SK-N-SH (cell line): Measurements from ENCODE around the gene INSYN2B. TPM values are rescaled to one million over a fixed set of nuclear protein-coding genes. Genes with fewer than 3 reads are reported as not detected.

Experiments used
- CTCF ChIA-PET: fragments of 300-600, 350-600 bp; formaldehyde crosslinking; extraction: SDS; loops from one replicate; lab custom pipeline; 2021; lab: Yijun Ruan, JAX
- POLR2A ChIA-PET: fragments of 350-600 bp; sonication (Branson Sonifier 250); formaldehyde crosslinking; extraction: SDS; loops from one replicate; lab custom pipeline; 2020; ENCODE audit warnings: antibody characterized with exemption, inconsistent platforms; lab: Yijun Ruan, JAX
- DNase-seq: peaks from one replicate; pipeline ENCODE4 v3.0.0; 2012
- H2AFZ ChIP-seq: fragments of 200-600 bp; sonication (generic); 2 replicates; pipeline ENCODE4 v1.8.1; 2016; ENCODE audit warnings: antibody characterized with exemption, mild to moderate bottlenecking, low read depth
- H3F3A ChIP-seq: fragments of 200-600 bp; sonication (generic); replicated peaks from 2 replicates; pipeline ENCODE3; 2016; ENCODE audit warnings: antibody characterized with exemption, mild to moderate bottlenecking; ENCODE audit not compliant: insufficient read depth
- H3K27ac ChIP-seq, 2 experiments: fragments of 200-500 bp in 1 of 2; fragments of 200-600 bp in 1 of 2; sonication (Bioruptor generic) in 1 of 2; sonication (generic), shearing (Covaris generic) in 1 of 2; 2 replicates each; pipeline versions ENCODE4 v1.5.1 to v1.6.1; 2014 to 2016; ENCODE audit warnings: low read depth in 2 of 2, inconsistent platforms in 1 of 2, low read length in 1 of 2, mild to moderate bottlenecking in 1 of 2, mixed read lengths in 1 of 2
- H3K27me3 ChIP-seq: fragments of 200-600 bp; sonication (generic), shearing (Covaris generic); 2 replicates; pipeline ENCODE4 v1.6.1; 2016; ENCODE audit warnings: mixed run types; ENCODE audit not compliant: insufficient read depth
- H3K36me3 ChIP-seq, 2 experiments: fragments of 200-500 bp in 1 of 2; fragments of 200-600 bp in 1 of 2; sonication (Bioruptor generic) in 1 of 2; sonication (generic) in 1 of 2; replicated peaks in 1 of 2; 2 replicates each; pipeline versions ENCODE3 to v1.5.1; 2014 to 2016; ENCODE audit warnings: low read length in 1 of 2, mild to moderate bottlenecking in 1 of 2; ENCODE audit not compliant: insufficient read depth in 2 of 2, control insufficient read depth in 1 of 2
- H3K4me1 ChIP-seq, 2 experiments: fragments of 200-500 bp in 1 of 2; fragments of 200-600 bp in 1 of 2; sonication (Bioruptor generic) in 1 of 2; sonication (generic), shearing (Covaris generic) in 1 of 2; 2 replicates each; pipeline versions ENCODE4 v1.5.1 to v1.6.1; 2014 to 2016; ENCODE audit warnings: low read depth in 1 of 2, low read length in 1 of 2, mixed run types in 1 of 2; ENCODE audit not compliant: insufficient read depth in 2 of 2, control insufficient read depth in 1 of 2
- H3K4me2 ChIP-seq: fragments of 200-600 bp; sonication (generic), shearing (Covaris generic); 2 replicates; pipeline ENCODE4 v1.6.1; 2017; ENCODE audit warnings: mixed run types
- H3K4me3 ChIP-seq, 2 experiments: fragments of 200-500 bp in 1 of 2; fragments of 200-600 bp in 1 of 2; sonication (Bioruptor generic) in 1 of 2; sonication (generic), shearing (Covaris generic) in 1 of 2; 2 replicates each; pipeline versions ENCODE4 v1.5.1 to v1.8.1; 2014 to 2016; ENCODE audit warnings: low read depth in 2 of 2, inconsistent platforms in 1 of 2, low read length in 1 of 2, mild to moderate bottlenecking in 1 of 2, mixed read lengths in 1 of 2, moderate library complexity in 1 of 2
- H3K79me2 ChIP-seq: fragments of 200-600 bp; sonication (generic); 2 replicates; pipeline ENCODE4 v1.8.1; 2017; ENCODE audit warnings: mild to moderate bottlenecking; ENCODE audit not compliant: insufficient read depth
- H3K9ac ChIP-seq: fragments of 200-600 bp; sonication (generic); 2 replicates; pipeline ENCODE4 v1.6.1; 2017; ENCODE audit warnings: mixed run types
- H3K9me2 ChIP-seq: fragments of 200-600 bp; sonication (generic); 2 replicates; pipeline ENCODE4 v1.6.1; 2017; ENCODE audit warnings: mixed run types
- H3K9me3 ChIP-seq: fragments of 200-600 bp; sonication (generic); 2 replicates; pipeline ENCODE4 v1.6.1; 2017; ENCODE audit warnings: mixed run types, mild to moderate bottlenecking, moderate library complexity
- H4K20me1 ChIP-seq: fragments of 200-600 bp; sonication (generic); 2 replicates; pipeline ENCODE4 v1.6.1; 2017; ENCODE audit warnings: mild to moderate bottlenecking, mixed run types; ENCODE audit not compliant: insufficient read depth
- CHD2 ChIP-seq: fragments of 150-350 bp; IDR thresholded peaks from 2 replicates; pipeline ENCODE4 v1.6.1; 2018; ENCODE audit warnings: low read length; ENCODE audit not compliant: partially characterized antibody
- CTCF ChIP-seq: fragments of 200-600 bp; sonication (generic); IDR thresholded peaks from 2 replicates; pipeline ENCODE4 v1.6.1; 2017; ENCODE audit warnings: antibody characterized with exemption, mild to moderate bottlenecking, moderate library complexity
- EP300 ChIP-seq, 2 experiments: IDR thresholded peaks; 2 replicates each; pipeline versions ENCODE4 v1.4.0 to v1.6.1; 2012; ENCODE audit warnings: borderline replicate concordance in 1 of 2, low read depth in 1 of 2, low read length in 1 of 2
- FOSL2 ChIP-seq: IDR thresholded peaks from 2 replicates; pipeline ENCODE4 v1.4.0; 2012; ENCODE audit warnings: low read depth, mild to moderate bottlenecking, moderate library complexity, borderline replicate concordance
- GATA2 ChIP-seq: sonication (generic); formaldehyde crosslinking; IDR thresholded peaks from 2 replicates; pipeline ENCODE4 v1.5.0; 2020; ENCODE audit warnings: mild to moderate bottlenecking, missing genetic modification reagents
- IRF3 ChIP-seq: fragments of 150-350 bp; IDR thresholded peaks from 2 replicates; pipeline ENCODE4 v1.6.1; 2016; ENCODE audit warnings: mild to moderate bottlenecking, low read depth, low read length
- NFIC ChIP-seq: IDR thresholded peaks from 2 replicates; pipeline ENCODE4 v1.4.0; 2012; ENCODE audit warnings: borderline replicate concordance
- NRF1 ChIP-seq: IDR thresholded peaks from 2 replicates; pipeline ENCODE4 v1.6.1; 2012; ENCODE audit warnings: low read depth, mild to moderate bottlenecking, low read length
- RAD21 ChIP-seq: IDR thresholded peaks from 2 replicates; pipeline ENCODE4 v1.6.1; 2012; ENCODE audit warnings: mild to moderate bottlenecking, low read length
- RCOR1 ChIP-seq: fragments of 150-350 bp; IDR thresholded peaks from 2 replicates; pipeline ENCODE4 v1.6.1; 2017; ENCODE audit warnings: antibody characterized with exemption, low read length
- RXRA ChIP-seq: IDR thresholded peaks from 2 replicates; pipeline ENCODE4 v1.4.0; 2012; ENCODE audit warnings: low read depth, mild to moderate bottlenecking, borderline replicate concordance
- SIN3A ChIP-seq: IDR thresholded peaks from 2 replicates; pipeline ENCODE4 v1.6.1; 2012; ENCODE audit warnings: low read depth, mild to moderate bottlenecking, low read length, moderate library complexity, borderline replicate concordance
- SMC3 ChIP-seq: IDR thresholded peaks from 2 replicates; pipeline ENCODE4 v1.6.1; 2012; ENCODE audit warnings: low read depth, low read length, improper control_type of control experiment
- TCF12 ChIP-seq: IDR thresholded peaks from 2 replicates; pipeline ENCODE4 v1.4.0; 2012
- TEAD4 ChIP-seq: IDR thresholded peaks from 2 replicates; pipeline ENCODE4 v1.4.0; 2012; ENCODE audit warnings: mild to moderate bottlenecking, borderline replicate concordance; ENCODE audit not compliant: insufficient read depth
- USF1 ChIP-seq: IDR thresholded peaks from 2 replicates; pipeline ENCODE4 v1.4.0; 2012; ENCODE audit warnings: low read depth, borderline replicate concordance
- USF2 ChIP-seq: fragments of 150-350 bp; IDR thresholded peaks from 2 replicates; pipeline ENCODE4 v1.6.1; 2017; ENCODE audit warnings: antibody characterized with exemption, low read length, low read depth, borderline replicate concordance
- WGBS: methylation state at CpG from one replicate; pipeline ENCODE4 v1.1.6; 2017; ENCODE audit warnings: low lambda C conversion rate; 5-methylcytosine and 5-hydroxymethylcytosine counted together
- polyA plus RNA-seq, 3 experiments: library from polyadenylated mRNA; depleted of rRNA; stranded (reverse); fragments of >200 nt; gene quantifications; 2 replicates each; pipeline ENCODE4 v1.2.3, GENCODE V29; 2012

Gene INSYN2B
- polyA plus RNA-seq, 1 of the 3 experiments (the other 2 are of a cell fraction), result 9.2 TPM

GRCh38 chr5:169847519-169847918 lies 132.8 kb downstream of the INSYN2B start:
- H2AFZ ChIP-seq, result no peak overlapping the region
- 86% methylated on average over 1 of the region's 1 CpG for WGBS
- H3K79me2 ChIP-seq, result no peaks in the 10 kb centered on the region
- CTCF ChIA-PET, result interaction anchor here (1.2 to 1.4 kb wide), 2 partner anchors 17 to 133 kb away, joined by 3 read pairs; no protein-coding TSS in a partner anchor
- H3K4me2 ChIP-seq, result no peak overlapping the region
- no peaks in the 10 kb centered on the region for H3F3A ChIP-seq
- no peak overlapping the region for H3K9ac ChIP-seq
- no peak overlapping the region for H3K4me3 ChIP-seq
- TF ChIP-seq TEAD4, result no peak
- no peak for TF ChIP-seq USF2
- no peak for TF ChIP-seq SIN3A
- no peak for TF ChIP-seq RCOR1
- TF ChIP-seq USF1, result no peak
- TF ChIP-seq SMC3, result no peak
- TF ChIP-seq CHD2, result no peak
- no peak for TF ChIP-seq TCF12
- TF ChIP-seq FOSL2, result no peak
- no peak for TF ChIP-seq RAD21
- no peak for TF ChIP-seq NRF1
- TF ChIP-seq CTCF, result no peak
- TF ChIP-seq, all 33 proteins: peak for 0
- POLR2A ChIA-PET, result no interaction called here
- Histone ChIP-seq H3K27ac (no peak overlapping the region), H3K9me3 (no peaks in the 10 kb centered on the region), H4K20me1 (no peaks in the 10 kb centered on the region), H3K9me2 (no peaks in the 10 kb centered on the region), H3K36me3 (peaks cover 0 to 6% of the 10 kb centered on the region in 2 experiments), H3K4me1 (no peaks in the 10 kb centered on the region), H3K27me3 (no peaks in the 10 kb centered on the region)
- DNase-seq, result no peak

GRCh38 chr5:169842699-169843098 lies 137.6 kb downstream of the INSYN2B start:
- H4K20me1 ChIP-seq, result no peaks in the 10 kb centered on the region
- no peak overlapping the region for H3K4me2 ChIP-seq
- TF ChIP-seq SMC3, result no peak
- TF ChIP-seq TCF12, result no peak
- no peak for TF ChIP-seq RXRA
- no peak for TF ChIP-seq IRF3
- TF ChIP-seq EP300 (IDR thresholded peaks at IDR 0.05; ENCODE audit: borderline replicate concordance in 1 of 2, low read depth in 1 of 2, low read length in 1 of 2), result no peak
- no peak for TF ChIP-seq TEAD4
- no peak for TF ChIP-seq NFIC
- no peak for TF ChIP-seq GATA2 (CRISPR knock-in tag)
- TF ChIP-seq NRF1, result no peak
- H3K9me3 ChIP-seq, result no peaks in the 10 kb centered on the region
- no peaks in the 10 kb centered on the region for H3K79me2 ChIP-seq
- H3K4me1 ChIP-seq, result no peaks in the 10 kb centered on the region; a peak in 1 of 4 replicates
- H3K4me3 ChIP-seq, result no peak overlapping the region
- CTCF ChIA-PET, result interaction anchor here (1.5 kb wide), 1 partner anchor 10 kb away, joined by 5 read pairs; no protein-coding TSS in a partner anchor
- H3K36me3 ChIP-seq, result peaks cover 0 to 6% of the 10 kb centered on the region in 2 experiments
- no peak for DNase-seq
- POLR2A ChIA-PET, result no interaction called here
- no peaks in the 10 kb centered on the region for H3K27me3 ChIP-seq
- no peaks in the 10 kb centered on the region for H3F3A ChIP-seq
- H3K9ac ChIP-seq, result no peak overlapping the region
- H3K27ac ChIP-seq, result no peak overlapping the region
- H3K9me2 ChIP-seq, result no peaks in the 10 kb centered on the region
- H2AFZ ChIP-seq, result no peak overlapping the region
